ENCODE results near the gene CKMT1A.

The CKMT1A gene

GRCh38 chr15:43735416-43735815 lies 41.8 kb downstream of the CKMT1A start:
- TF ChIP-seq SIN3A (IDR thresholded peaks at IDR 0.05; ENCODE audit: borderline replicate concordance, insufficient read depth, low read length), result no peak
- TF ChIP-seq POLR2AphosphoS5 (IDR thresholded peaks at IDR 0.05; ENCODE audit: low read depth, low read length), result no peak
- no peak for TF ChIP-seq FOXP2 (optimal IDR thresholded peaks at IDR 0.05; ENCODE audit: borderline replicate concordance, extremely low read depth, extremely low read length, insufficient read depth)
- TF ChIP-seq REST (IDR thresholded peaks at IDR 0.05; ENCODE audit: insufficient read depth in 1 of 2, low read depth in 2 of 2, low read length in 2 of 2), result no peak
- TF ChIP-seq TAF1 (IDR thresholded peaks at IDR 0.05; ENCODE audit: borderline replicate concordance, insufficient read depth, low read length), result no peak

DNA sequence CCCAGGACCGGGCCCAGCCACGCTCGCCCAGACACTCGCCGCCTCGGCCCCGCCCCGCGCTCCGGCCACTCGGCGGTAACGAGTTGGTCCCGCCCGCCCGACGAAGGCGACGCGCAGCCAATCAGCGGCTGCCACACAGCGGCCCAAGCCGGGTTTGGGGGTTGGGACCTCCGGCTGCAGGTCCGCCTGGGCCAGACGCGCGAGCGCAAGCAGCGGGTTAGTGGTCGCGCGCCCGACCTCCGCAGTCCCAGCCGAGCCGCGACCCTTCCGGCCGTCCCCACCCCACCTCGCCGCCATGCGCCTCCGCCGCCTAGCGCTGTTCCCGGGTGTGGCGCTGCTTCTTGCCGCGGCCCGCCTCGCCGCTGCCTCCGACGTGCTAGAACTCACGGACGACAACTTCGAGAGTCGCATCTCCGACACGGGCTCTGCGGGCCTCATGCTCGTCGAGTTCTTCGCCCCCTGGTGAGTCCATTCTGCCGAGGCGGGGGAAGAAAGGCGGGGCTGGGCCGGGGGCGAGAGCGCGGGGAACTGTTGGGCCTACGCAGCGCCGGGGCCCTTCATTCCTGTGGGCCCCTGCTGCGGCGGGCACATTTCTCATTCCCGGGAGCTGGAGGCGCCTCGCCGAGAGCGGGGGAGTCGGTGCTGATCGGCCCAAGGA lies 52.7 kb downstream of the CKMT1A start, which contains the start of gene PDIA3:
PDIA3 (plus strand) TSS at position 194 of the 658 bp plus-strand sequence; CDS start at position 296, 102 bp downstream.
- peak; percentile 80; the same call in 1 of the 2 replicates for TF ChIP-seq TAF1 (IDR thresholded peaks at IDR 0.05; ENCODE audit: borderline replicate concordance, insufficient read depth, low read length)
- TF ChIP-seq SIN3A (IDR thresholded peaks at IDR 0.05; ENCODE audit: borderline replicate concordance, insufficient read depth, low read length), result 0 out of 2 replicates have a peak, but pooled peaks have one; percentile 65
- TF ChIP-seq POLR2AphosphoS5 (IDR thresholded peaks at IDR 0.05; ENCODE audit: low read depth, low read length), result peak; percentile 86
- TF ChIP-seq FOXP2 (optimal IDR thresholded peaks at IDR 0.05; ENCODE audit: borderline replicate concordance, extremely low read depth, extremely low read length, insufficient read depth), result peak; percentile 80

DNA sequence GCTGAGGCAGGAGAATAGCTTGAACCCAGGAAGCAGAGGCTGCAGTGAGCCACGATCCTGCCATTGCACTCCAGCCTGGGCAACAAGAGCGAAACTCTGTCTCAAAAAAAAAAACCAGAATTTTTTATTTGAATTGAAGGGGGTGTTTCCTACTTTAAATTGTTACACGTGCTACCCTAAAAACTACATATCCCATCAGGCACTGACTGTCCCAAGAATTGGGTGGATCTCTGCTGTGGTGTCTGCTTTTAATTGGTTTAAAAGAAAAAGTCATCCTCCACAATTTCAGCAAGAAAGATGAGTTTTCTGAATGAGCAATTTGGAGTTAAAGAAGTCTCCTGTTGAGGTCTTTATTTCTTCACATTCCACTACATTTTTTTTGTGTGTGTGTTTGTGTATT lies 54.7 kb downstream of the CKMT1A start:
- TF ChIP-seq REST (IDR thresholded peaks at IDR 0.05; ENCODE audit: insufficient read depth in 1 of 2, low read depth in 2 of 2, low read length in 2 of 2) (no peak), POLR2AphosphoS5 (IDR thresholded peaks at IDR 0.05; ENCODE audit: low read depth, low read length) (no peak), SIN3A (IDR thresholded peaks at IDR 0.05; ENCODE audit: borderline replicate concordance, insufficient read depth, low read length) (no peak), TAF1 (IDR thresholded peaks at IDR 0.05; ENCODE audit: borderline replicate concordance, insufficient read depth, low read length) (no peak), FOXP2 (optimal IDR thresholded peaks at IDR 0.05; ENCODE audit: borderline replicate concordance, extremely low read depth, extremely low read length, insufficient read depth) (no peak)

Data from PFSK-1 (cell line).